ENCODE data around the gene GLDN.
"Not testable (repeated sequence)": the region's sequence is repeated elsewhere in the genome, so short reads cannot be mapped to it uniquely, and the experiment has no call there.

The GLDN gene

GRCh38 chr15:51388726-51389125 is 47.3 kb downstream of the GLDN start:
- DNase-seq (ENCODE audit: low read depth): no peak

GRCh38 chr15:51390241-51390965 is 48.9 kb downstream of the GLDN start:
- DNase-seq (ENCODE audit: low read depth): no peak

DNA sequence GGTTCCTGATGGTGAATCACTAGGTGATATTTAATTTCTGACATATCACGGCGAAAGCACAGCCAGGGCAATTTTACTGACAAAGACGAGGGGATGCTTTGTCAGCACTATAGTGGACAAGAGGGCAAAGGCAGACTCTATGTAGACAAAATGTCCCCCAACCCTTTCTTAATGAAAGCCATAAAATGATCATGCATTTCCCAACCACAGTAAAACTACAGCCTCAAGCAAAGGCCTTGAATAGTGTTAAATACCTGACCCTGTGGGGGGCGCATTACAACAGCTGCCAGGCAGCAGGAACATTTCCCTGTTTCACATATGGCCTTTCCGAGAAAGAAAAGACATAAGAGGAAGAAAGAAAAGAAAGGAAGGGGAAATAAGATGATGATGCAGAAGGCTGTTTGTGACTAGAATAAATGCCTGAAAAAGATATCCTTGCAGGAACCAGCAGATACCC is 49.5 kb downstream of the GLDN start:
- DNase-seq (ENCODE audit: low read depth): no peak

GRCh38 chr15:51396921-51397320 is 55.5 kb downstream of the GLDN start:
- DNase-seq (ENCODE audit: low read depth): no peak

- no peak for DNase-seq (ENCODE audit: low read depth)
Measured at GRCh38 chr15:51398626-51399025, 57.2 kb downstream of the GLDN start.

DNA sequence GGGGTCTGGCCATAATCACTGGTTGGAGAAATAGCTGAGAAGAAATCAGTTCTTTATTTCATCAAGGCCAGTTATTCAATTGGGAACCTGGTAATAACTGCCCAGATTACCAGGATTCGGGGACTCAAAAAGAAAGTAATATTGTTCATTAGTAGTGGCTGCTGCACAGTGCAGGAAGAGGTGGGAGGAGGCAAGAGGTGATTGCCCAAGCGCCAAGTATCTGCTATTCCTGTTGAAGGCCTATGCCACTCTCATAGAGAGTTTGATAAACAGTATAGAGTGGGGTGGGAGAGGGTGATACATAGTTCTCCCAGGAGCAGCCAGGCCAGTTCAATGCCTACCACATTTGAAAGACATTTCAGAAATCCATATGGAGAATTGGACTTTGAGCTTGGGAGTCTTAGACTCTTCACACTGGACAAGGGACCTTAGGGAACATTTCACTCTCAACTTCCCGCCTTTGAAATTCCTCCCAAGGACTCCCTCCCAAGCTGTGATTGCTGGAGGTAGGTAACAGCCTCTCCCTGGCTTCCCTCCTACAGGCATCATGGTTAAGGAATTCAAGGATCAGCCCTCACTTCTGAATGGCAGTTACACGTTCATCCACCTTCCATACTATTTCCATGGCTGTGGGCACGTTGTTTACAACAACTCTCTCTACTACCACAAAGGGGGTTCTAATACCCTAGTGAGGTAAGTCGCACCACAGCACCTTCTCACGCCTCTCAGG is 59.8 kb downstream of the GLDN start:
- no peak for DNase-seq (ENCODE audit: low read depth)

- peak; percentile 49 for DNase-seq (ENCODE audit: low read depth)
Measured at GRCh38 chr15:51401872-51402517, 60.5 kb downstream of the GLDN start.

DNA sequence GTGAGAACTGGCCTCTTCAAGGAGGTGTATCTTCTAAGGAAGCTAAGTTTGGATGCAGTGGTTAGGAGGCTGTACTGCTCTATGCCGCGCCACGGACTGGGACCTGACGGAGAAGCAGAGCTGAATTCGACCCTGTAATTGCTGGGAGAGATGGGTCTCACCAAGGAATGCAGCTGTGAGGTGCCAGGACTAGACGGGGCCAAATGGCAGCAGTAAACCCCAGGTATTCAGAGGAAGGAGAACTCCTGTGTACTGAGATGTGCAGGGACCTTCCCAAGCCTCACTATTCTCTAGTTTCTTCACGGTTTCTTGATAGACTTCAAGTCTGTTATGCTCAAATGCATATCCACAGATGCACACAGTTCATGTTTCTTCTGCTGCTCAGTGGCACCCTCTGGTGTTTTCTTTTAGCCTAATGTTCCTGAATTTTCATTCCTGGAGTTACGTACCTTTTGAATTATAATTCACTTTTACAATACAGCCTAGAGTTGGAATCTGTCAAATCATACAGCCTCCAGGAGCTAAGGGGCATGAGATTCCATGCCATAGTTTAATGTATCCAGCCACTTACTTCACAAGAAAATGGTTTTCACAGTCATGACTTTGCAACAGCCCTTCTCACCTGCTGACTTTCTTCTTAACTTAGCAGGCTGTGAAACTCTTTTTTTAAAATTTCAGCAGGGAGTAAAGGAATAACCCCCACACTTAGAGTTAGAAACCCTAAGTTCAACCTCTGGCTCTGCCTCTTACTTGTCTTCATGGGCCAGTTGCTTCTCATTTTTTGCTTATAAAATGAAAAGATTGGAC is 61.8 kb downstream of the GLDN start:
- DNase-seq (ENCODE audit: low read depth): peak; percentile 48

- DNase-seq (ENCODE audit: low read depth): no peak
Measured at GRCh38 chr15:51403946-51404695, 62.7 kb downstream of the GLDN start.

- no peak for DNase-seq (ENCODE audit: low read depth)
Measured at GRCh38 chr15:51405693-51406523, 64.5 kb downstream of the GLDN start.

GRCh38 chr15:51414256-51414860 is 72.9 kb downstream of the GLDN start:
- DNase-seq (ENCODE audit: low read depth): no peak

- DNase-seq (ENCODE audit: low read depth): no peak
Measured at GRCh38 chr15:51416129-51416528, 74.7 kb downstream of the GLDN start.

GRCh38 chr15:51423040-51423439 is 81.6 kb downstream of the GLDN start:
- DNase-seq (ENCODE audit: low read depth): not testable (repeated sequence)

DNA sequence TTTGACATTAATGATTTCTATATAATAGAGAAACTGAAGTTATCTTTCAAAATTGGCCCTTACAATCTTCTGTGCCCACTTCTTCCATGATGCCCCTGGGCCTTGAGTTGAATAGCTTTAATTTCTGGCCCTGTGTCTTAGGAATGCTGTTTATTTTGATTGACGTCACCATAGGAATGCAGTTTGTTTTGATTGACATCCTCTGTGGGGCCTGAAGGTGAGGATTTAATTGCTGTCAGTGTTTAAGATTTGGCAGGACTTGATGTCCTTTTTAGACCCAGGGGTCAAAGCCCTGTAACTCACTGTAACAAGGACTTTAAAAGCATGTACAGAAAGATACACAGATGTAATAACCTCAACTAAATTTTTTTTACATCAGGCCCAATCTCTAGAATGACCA is 83.3 kb downstream of the GLDN start:
- DNase-seq (ENCODE audit: low read depth): no peak

DNA sequence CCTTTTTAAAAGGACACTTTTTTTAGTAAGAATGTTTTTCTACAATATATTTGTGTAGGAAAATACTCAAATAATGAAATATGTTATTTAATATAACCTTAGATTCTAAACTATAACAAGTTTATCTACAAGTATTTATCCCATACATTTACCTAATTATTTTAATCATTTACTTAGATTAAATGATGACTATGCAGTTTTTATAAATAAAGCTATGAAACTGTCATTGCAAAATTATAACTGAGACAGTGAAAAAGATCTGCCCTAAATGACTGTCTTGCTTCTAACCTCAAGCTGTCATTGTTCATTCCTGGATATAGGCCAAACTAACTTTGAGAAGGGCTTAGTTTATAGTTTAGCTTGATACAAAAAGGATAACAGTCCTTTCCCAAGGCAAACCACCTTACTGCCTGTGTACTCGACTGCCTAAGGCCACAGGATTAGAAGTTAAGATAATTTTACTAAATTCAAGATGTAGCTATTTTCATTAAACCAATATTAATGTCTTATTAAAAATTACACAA is 84.1 kb downstream of the GLDN start:
- no peak for DNase-seq (ENCODE audit: low read depth)

- no peak for DNase-seq (ENCODE audit: low read depth)
Measured at GRCh38 chr15:51438526-51438925, 97.1 kb downstream of the GLDN start.

- DNase-seq (ENCODE audit: low read depth): no peak
Measured at GRCh38 chr15:51443282-51443914, 101.9 kb downstream of the GLDN start.

DNA sequence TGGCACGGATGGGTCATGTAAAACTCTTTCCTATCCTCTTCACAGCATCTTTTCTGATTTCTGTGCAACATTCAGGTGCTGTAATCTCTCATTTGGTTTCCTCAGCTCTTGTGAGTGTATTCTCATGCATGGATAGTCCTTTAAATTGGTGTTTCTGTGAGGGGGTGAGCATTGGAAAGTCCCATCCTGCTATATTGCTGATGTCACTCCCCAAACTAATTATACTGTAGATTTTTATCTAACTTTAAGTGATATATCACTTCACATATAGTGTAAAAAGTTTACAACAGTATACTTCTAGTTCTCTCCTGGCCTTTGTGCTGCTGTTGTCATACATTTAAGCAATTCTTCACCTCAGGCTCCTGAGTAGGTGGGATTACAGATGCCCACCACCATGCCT is 102.7 kb downstream of the GLDN start:
- no peak for DNase-seq (ENCODE audit: low read depth)

DNA sequence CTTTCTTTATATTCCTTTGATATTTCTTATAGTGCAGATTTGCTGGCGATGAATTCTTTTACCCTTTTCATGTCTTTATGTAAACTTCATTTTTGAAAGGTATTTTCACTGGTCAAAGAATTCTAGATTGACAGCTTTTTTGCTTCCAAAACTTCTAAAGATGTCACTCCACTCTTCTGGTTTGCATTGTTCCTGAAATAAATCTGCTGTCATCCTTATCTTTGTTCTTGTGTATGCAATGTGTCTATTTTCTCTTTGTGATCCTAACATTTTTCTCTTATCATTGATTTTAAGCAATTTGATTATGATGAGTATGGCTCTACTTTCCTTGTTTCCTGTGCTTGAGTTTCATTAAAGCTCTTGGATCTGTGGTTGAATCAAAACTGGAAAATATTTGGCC is 103.4 kb downstream of the GLDN start:
- DNase-seq (ENCODE audit: low read depth): no peak
